Measurements from ENCODE around the gene PARG.

Gene PARG

GRCh38 chr10:49817845-49818244 is 124.0 kb downstream of the PARG start:
- ChIA-PET CTCF (no interaction called here), POLR2A (no interaction called here)
- DNase-seq (ENCODE audit: extremely low spot score), result no peak
- no peak for TF ChIP-seq CTCF (IDR thresholded peaks at IDR 0.05; ENCODE audit: control extremely low read depth, extremely low read depth, low read depth, missing control alignments)

GRCh38 chr10:49803988-49804387 is 137.8 kb downstream of the PARG start:
- ChIA-PET CTCF (interaction anchor here (1.2 kb wide), 1 partner anchor 9 kb away, joined by 5 read pairs; no protein-coding TSS in a partner anchor), POLR2A (no interaction called here)
- no peak for DNase-seq (ENCODE audit: extremely low spot score)
- no peak for TF ChIP-seq CTCF (IDR thresholded peaks at IDR 0.05; ENCODE audit: control extremely low read depth, extremely low read depth, low read depth, missing control alignments)

- CTCF ChIA-PET, result no interaction called here
- no peak for TF ChIP-seq CTCF (IDR thresholded peaks at IDR 0.05; ENCODE audit: control extremely low read depth, extremely low read depth, low read depth, missing control alignments)
- DNase-seq (ENCODE audit: extremely low spot score), result no peak
- POLR2A ChIA-PET, result no interaction called here
Observed at GRCh38 chr10:49798275-49798674, 143.6 kb downstream of the PARG start.

GRCh38 chr10:49791100-49791499 is 150.7 kb downstream of the PARG start:
- ChIA-PET CTCF (interaction anchor here (1.3 kb wide), 1 partner anchor 31 kb away, joined by 4 read pairs; no protein-coding TSS in a partner anchor), POLR2A (no interaction called here)
- TF ChIP-seq CTCF (IDR thresholded peaks at IDR 0.05; ENCODE audit: control extremely low read depth, extremely low read depth, low read depth, missing control alignments), result no peak
- no peak for DNase-seq (ENCODE audit: extremely low spot score)

- TF ChIP-seq CTCF (IDR thresholded peaks at IDR 0.05; ENCODE audit: control extremely low read depth, extremely low read depth, low read depth, missing control alignments), result no peak
- ChIA-PET CTCF (no interaction called here), POLR2A (no interaction called here)
- DNase-seq (ENCODE audit: extremely low spot score), result no peak
Observed at GRCh38 chr10:49784681-49785080, 157.1 kb downstream of the PARG start.

GRCh38 chr10:49783645-49784044 is 158.2 kb downstream of the PARG start:
- ChIA-PET CTCF (no interaction called here), POLR2A (no interaction called here)
- TF ChIP-seq CTCF (IDR thresholded peaks at IDR 0.05; ENCODE audit: control extremely low read depth, extremely low read depth, low read depth, missing control alignments), result no peak
- no peak for DNase-seq (ENCODE audit: extremely low spot score)

- ChIA-PET POLR2A (no interaction called here), CTCF (no interaction called here)
- no peak for TF ChIP-seq CTCF (IDR thresholded peaks at IDR 0.05; ENCODE audit: control extremely low read depth, extremely low read depth, low read depth, missing control alignments)
- DNase-seq (ENCODE audit: extremely low spot score), result no peak
Observed at GRCh38 chr10:49781247-49781646, 160.6 kb downstream of the PARG start.
